Measurements from ENCODE around the gene ERI3.

The ERI3 gene

GRCh38 chr1:44251989-44252671 lies 102.9 kb downstream of the ERI3 start:
- Histone ChIP-seq H3K27me3 (ENCODE audit: control insufficient read depth, insufficient read depth, low read length) (no peaks in the 10 kb centered on the region), H3K4me1 (ENCODE audit: control insufficient read depth, low read depth, low read length) (peaks cover 8% of the 10 kb centered on the region), H3K27ac (ENCODE audit: low read length) (no peak overlapping the region), H3K9me3 (ENCODE audit: control insufficient read depth, low read depth, low read length) (no peaks in the 10 kb centered on the region), H3K36me3 (ENCODE audit: control insufficient read depth, low read depth, low read length) (no peaks in the 10 kb centered on the region), H3K9ac (ENCODE audit: low read length) (no peak overlapping the region), H3K4me3 (ENCODE audit: low read length) (no peak overlapping the region)

- no peaks in the 10 kb centered on the region for H3K27me3 ChIP-seq (ENCODE audit: control insufficient read depth, insufficient read depth, low read length)
- no peak overlapping the region for H3K4me3 ChIP-seq (ENCODE audit: low read length)
- H3K9me3 ChIP-seq (ENCODE audit: control insufficient read depth, low read depth, low read length): no peaks in the 10 kb centered on the region
- H3K27ac ChIP-seq (ENCODE audit: low read length): no peak overlapping the region
- H3K36me3 ChIP-seq (ENCODE audit: control insufficient read depth, low read depth, low read length): no peaks in the 10 kb centered on the region
- H3K4me1 ChIP-seq (ENCODE audit: control insufficient read depth, low read depth, low read length): peaks cover 5% of the 10 kb centered on the region
- no peak overlapping the region for H3K9ac ChIP-seq (ENCODE audit: low read length)
Observed at GRCh38 chr1:44251486-44251885, 103.6 kb downstream of the ERI3 start.

GRCh38 chr1:44250068-44250781 lies 104.8 kb downstream of the ERI3 start:
- Histone ChIP-seq H3K27me3 (ENCODE audit: control insufficient read depth, insufficient read depth, low read length) (no peaks in the 10 kb centered on the region), H3K4me3 (ENCODE audit: low read length) (no peak overlapping the region), H3K9me3 (ENCODE audit: control insufficient read depth, low read depth, low read length) (no peaks in the 10 kb centered on the region), H3K27ac (ENCODE audit: low read length) (no peak overlapping the region), H3K4me1 (ENCODE audit: control insufficient read depth, low read depth, low read length) (peaks cover 5% of the 10 kb centered on the region), H3K9ac (ENCODE audit: low read length) (no peak overlapping the region), H3K36me3 (ENCODE audit: control insufficient read depth, low read depth, low read length) (no peaks in the 10 kb centered on the region)

- H3K4me1 ChIP-seq (ENCODE audit: control insufficient read depth, low read depth, low read length): peaks cover 5% of the 10 kb centered on the region
- H3K36me3 ChIP-seq (ENCODE audit: control insufficient read depth, low read depth, low read length): no peaks in the 10 kb centered on the region
- H3K9ac ChIP-seq (ENCODE audit: low read length): no peak overlapping the region
- no peak overlapping the region for H3K27ac ChIP-seq (ENCODE audit: low read length)
- no peak overlapping the region for H3K4me3 ChIP-seq (ENCODE audit: low read length)
- no peaks in the 10 kb centered on the region for H3K27me3 ChIP-seq (ENCODE audit: control insufficient read depth, insufficient read depth, low read length)
- no peaks in the 10 kb centered on the region for H3K9me3 ChIP-seq (ENCODE audit: control insufficient read depth, low read depth, low read length)
Observed at GRCh38 chr1:44249543-44249942, 105.5 kb downstream of the ERI3 start.

- no peaks in the 10 kb centered on the region for H3K36me3 ChIP-seq (ENCODE audit: control insufficient read depth, low read depth, low read length)
- H3K9ac ChIP-seq (ENCODE audit: low read length): no peak overlapping the region
- H3K27me3 ChIP-seq (ENCODE audit: control insufficient read depth, insufficient read depth, low read length): no peaks in the 10 kb centered on the region
- H3K9me3 ChIP-seq (ENCODE audit: control insufficient read depth, low read depth, low read length): no peaks in the 10 kb centered on the region
- no peak overlapping the region for H3K4me3 ChIP-seq (ENCODE audit: low read length)
- H3K27ac ChIP-seq (ENCODE audit: low read length): no peak overlapping the region
- H3K4me1 ChIP-seq (ENCODE audit: control insufficient read depth, low read depth, low read length): no peaks in the 10 kb centered on the region
Observed at GRCh38 chr1:44246806-44247205, 108.3 kb downstream of the ERI3 start.

DNA sequence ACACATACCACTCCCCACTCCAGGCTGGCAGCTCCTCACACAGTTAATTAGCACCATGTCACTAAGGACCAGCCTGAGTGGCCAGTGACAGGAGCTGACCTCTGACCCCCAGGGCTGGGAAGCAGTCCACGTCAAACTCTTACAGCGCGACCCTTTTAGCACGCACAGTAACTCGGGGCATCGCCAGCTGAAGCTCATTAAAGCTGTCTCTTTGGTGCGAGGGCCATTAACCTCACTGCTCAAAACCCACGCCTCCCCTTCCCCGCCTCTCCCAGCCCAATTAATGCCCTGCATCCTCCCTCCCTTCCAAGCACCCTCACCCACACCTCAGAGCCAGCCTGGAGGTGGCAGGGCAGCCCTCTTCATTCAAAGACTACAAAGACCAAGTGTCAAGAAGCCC lies 110.1 kb downstream of the ERI3 start:
- H3K27me3 ChIP-seq (ENCODE audit: control insufficient read depth, insufficient read depth, low read length): no peaks in the 10 kb centered on the region

DNA sequence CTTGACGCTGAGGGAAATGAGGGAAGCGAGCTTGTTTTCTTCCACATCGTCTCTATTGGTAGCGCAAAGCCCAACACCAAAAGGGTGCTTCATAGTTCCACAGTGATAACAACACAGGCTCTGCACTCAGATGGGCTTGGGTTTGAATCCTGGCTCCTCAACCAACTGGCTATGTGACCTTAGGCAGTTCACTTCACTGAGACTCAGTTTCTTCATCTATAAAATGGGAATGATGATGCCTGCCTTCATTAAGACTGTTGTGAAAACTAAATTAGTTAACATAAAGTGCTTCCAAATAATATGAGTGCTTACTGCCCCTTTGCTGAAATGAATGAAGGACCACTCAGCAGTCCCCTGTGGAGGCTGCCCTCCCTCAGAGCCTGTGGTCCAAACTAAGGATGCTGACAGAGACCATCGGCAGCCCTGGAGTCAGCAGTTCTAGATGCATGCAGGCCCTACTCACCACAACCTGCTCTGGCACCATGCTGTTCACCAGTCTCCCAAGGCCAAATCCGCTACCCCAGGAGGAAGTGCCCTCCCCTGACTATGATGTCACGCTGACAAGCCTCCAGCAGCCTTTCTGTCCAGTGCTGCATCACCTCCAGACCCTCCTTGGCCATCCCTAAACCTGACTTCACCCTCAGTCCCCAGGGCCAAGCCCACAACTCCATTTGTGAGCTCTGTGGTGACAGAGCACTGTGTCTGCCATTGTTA lies 111.1 kb downstream of the ERI3 start:
- no peak overlapping the region for H3K9ac ChIP-seq (ENCODE audit: low read length)
- no peaks in the 10 kb centered on the region for H3K36me3 ChIP-seq (ENCODE audit: control insufficient read depth, low read depth, low read length)

More for the DNA sequence above, 110.1 kb downstream of the ERI3 start:
- no peak overlapping the region for H3K4me3 ChIP-seq (ENCODE audit: low read length)
- H3K36me3 ChIP-seq (ENCODE audit: control insufficient read depth, low read depth, low read length): no peaks in the 10 kb centered on the region
- H3K4me1 ChIP-seq (ENCODE audit: control insufficient read depth, low read depth, low read length): no peaks in the 10 kb centered on the region
- H3K9ac ChIP-seq (ENCODE audit: low read length): no peak overlapping the region
- H3K9me3 ChIP-seq (ENCODE audit: control insufficient read depth, low read depth, low read length): no peaks in the 10 kb centered on the region
- H3K27ac ChIP-seq (ENCODE audit: low read length): no peak overlapping the region

GRCh38 chr1:44242746-44243145 lies 112.3 kb downstream of the ERI3 start:
- H3K27ac ChIP-seq (ENCODE audit: low read length): no peak overlapping the region
- H3K36me3 ChIP-seq (ENCODE audit: control insufficient read depth, low read depth, low read length): no peaks in the 10 kb centered on the region
- no peaks in the 10 kb centered on the region for H3K9me3 ChIP-seq (ENCODE audit: control insufficient read depth, low read depth, low read length)
- H3K4me3 ChIP-seq (ENCODE audit: low read length): no peak overlapping the region
- H3K27me3 ChIP-seq (ENCODE audit: control insufficient read depth, insufficient read depth, low read length): no peaks in the 10 kb centered on the region
- H3K9ac ChIP-seq (ENCODE audit: low read length): no peak overlapping the region
- peaks cover 2% of the 10 kb centered on the region for H3K4me1 ChIP-seq (ENCODE audit: control insufficient read depth, low read depth, low read length)

More for the DNA sequence above, 111.1 kb downstream of the ERI3 start:
- peaks cover 2% of the 10 kb centered on the region for H3K4me1 ChIP-seq (ENCODE audit: control insufficient read depth, low read depth, low read length)
- H3K27ac ChIP-seq (ENCODE audit: low read length): no peak overlapping the region
- H3K27me3 ChIP-seq (ENCODE audit: control insufficient read depth, insufficient read depth, low read length): no peaks in the 10 kb centered on the region
- H3K4me3 ChIP-seq (ENCODE audit: low read length): no peak overlapping the region
- H3K9me3 ChIP-seq (ENCODE audit: control insufficient read depth, low read depth, low read length): no peaks in the 10 kb centered on the region

GRCh38 chr1:44240802-44241671 lies 114.0 kb downstream of the ERI3 start:
- Histone ChIP-seq H3K9ac (ENCODE audit: low read length) (no peak overlapping the region), H3K9me3 (ENCODE audit: control insufficient read depth, low read depth, low read length) (no peaks in the 10 kb centered on the region), H3K27me3 (ENCODE audit: control insufficient read depth, insufficient read depth, low read length) (no peaks in the 10 kb centered on the region), H3K27ac (ENCODE audit: low read length) (no peak overlapping the region), H3K4me1 (ENCODE audit: control insufficient read depth, low read depth, low read length) (peaks cover 2% of the 10 kb centered on the region), H3K4me3 (ENCODE audit: low read length) (no peak overlapping the region), H3K36me3 (ENCODE audit: control insufficient read depth, low read depth, low read length) (no peaks in the 10 kb centered on the region)

DNA sequence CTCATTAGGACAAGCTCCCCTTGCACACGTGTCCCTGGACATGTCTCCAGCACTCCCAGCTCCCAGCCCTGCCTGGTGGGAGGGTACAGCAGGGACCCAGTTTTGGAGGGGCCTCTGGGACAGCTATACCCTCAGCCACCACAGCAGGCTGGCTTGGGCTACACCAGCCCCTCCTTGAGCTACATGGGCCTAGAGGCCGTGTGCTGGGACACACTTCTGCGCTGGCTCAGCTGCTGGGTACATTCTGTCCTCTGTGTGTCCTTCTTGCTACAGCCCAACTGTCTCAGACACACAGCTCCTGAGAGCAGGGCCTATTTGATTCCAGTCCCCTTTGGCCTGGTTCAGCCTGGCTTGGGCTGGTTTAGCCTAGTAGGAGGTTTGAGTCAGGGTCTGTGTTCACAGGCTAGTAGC lies 115.1 kb downstream of the ERI3 start:
- no peaks in the 10 kb centered on the region for H3K27me3 ChIP-seq (ENCODE audit: control insufficient read depth, insufficient read depth, low read length)
- no peak overlapping the region for H3K9ac ChIP-seq (ENCODE audit: low read length)
- H3K4me1 ChIP-seq (ENCODE audit: control insufficient read depth, low read depth, low read length): peaks cover 2% of the 10 kb centered on the region
- H3K9me3 ChIP-seq (ENCODE audit: control insufficient read depth, low read depth, low read length): no peaks in the 10 kb centered on the region
- no peak overlapping the region for H3K4me3 ChIP-seq (ENCODE audit: low read length)
- H3K36me3 ChIP-seq (ENCODE audit: control insufficient read depth, low read depth, low read length): no peaks in the 10 kb centered on the region
- no peak overlapping the region for H3K27ac ChIP-seq (ENCODE audit: low read length)

- Histone ChIP-seq H3K36me3 (ENCODE audit: control insufficient read depth, low read depth, low read length) (no peaks in the 10 kb centered on the region), H3K4me3 (ENCODE audit: low read length) (no peak overlapping the region), H3K27me3 (ENCODE audit: control insufficient read depth, insufficient read depth, low read length) (no peaks in the 10 kb centered on the region), H3K9me3 (ENCODE audit: control insufficient read depth, low read depth, low read length) (no peaks in the 10 kb centered on the region), H3K27ac (ENCODE audit: low read length) (no peak overlapping the region), H3K9ac (ENCODE audit: low read length) (no peak overlapping the region), H3K4me1 (ENCODE audit: control insufficient read depth, low read depth, low read length) (peaks cover 2% of the 10 kb centered on the region)
Observed at GRCh38 chr1:44239331-44239960, 115.6 kb downstream of the ERI3 start.
